Stimulated activated CD4-positive, alpha-beta T cell treated with anti-CD3 and anti-CD28 coated beads, Interleukin-12 subunit alpha, Interleukin-12 subunit beta, amount 100 ng/mL, for 24 hours (primary cell): ENCODE results near the gene KREMEN1.
"Not testable (repeated sequence)": the region's sequence is repeated elsewhere in the genome, so short reads cannot be mapped to it uniquely, and the experiment has no call there.

Experiments used
- DNase-seq, 2 experiments: peaks; one replicate each; pipeline ENCODE4 v3.0.0-alpha.2; 2020; ENCODE audit warnings: low read depth in 2 of 2

KREMEN1 gene, protein sequence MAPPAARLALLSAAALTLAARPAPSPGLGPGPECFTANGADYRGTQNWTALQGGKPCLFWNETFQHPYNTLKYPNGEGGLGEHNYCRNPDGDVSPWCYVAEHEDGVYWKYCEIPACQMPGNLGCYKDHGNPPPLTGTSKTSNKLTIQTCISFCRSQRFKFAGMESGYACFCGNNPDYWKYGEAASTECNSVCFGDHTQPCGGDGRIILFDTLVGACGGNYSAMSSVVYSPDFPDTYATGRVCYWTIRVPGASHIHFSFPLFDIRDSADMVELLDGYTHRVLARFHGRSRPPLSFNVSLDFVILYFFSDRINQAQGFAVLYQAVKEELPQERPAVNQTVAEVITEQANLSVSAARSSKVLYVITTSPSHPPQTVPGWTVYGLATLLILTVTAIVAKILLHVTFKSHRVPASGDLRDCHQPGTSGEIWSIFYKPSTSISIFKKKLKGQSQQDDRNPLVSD

DNA sequence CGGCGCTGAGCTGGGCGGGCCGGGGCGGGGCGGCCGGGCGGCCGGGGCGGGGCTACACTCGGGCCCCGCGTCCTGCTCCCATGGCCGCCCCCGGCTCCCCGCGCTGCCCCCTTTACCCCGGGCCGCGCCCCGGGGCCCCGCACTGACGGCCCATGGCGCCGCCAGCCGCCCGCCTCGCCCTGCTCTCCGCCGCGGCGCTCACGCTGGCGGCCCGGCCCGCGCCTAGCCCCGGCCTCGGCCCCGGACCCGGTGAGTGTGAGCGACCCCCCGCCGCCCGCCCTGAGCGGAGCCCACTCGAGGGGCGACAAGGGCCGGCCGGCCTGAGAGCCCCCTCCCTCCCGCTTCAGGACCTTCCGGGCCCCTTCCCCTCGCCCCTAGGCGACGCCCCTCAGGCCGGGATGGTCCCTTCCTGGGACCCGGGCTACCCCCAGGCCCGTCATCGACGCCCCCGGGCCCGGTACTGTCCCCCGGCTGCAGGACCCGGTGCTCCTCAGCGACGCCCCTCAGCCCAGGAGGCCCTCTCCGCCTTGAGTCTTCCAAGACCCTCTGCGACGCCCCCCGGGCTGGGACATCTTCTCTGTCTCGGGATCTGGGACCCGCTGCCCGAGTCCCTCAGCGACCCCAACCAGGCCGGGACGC is at the start of gene KREMEN1:
Gene KREMEN1, plus strand, starts transcription at position 57 of the 639 bp plus-strand sequence. Its CDS starts 96 bp downstream, at position 153.
- DNase-seq, result no peak

DNA sequence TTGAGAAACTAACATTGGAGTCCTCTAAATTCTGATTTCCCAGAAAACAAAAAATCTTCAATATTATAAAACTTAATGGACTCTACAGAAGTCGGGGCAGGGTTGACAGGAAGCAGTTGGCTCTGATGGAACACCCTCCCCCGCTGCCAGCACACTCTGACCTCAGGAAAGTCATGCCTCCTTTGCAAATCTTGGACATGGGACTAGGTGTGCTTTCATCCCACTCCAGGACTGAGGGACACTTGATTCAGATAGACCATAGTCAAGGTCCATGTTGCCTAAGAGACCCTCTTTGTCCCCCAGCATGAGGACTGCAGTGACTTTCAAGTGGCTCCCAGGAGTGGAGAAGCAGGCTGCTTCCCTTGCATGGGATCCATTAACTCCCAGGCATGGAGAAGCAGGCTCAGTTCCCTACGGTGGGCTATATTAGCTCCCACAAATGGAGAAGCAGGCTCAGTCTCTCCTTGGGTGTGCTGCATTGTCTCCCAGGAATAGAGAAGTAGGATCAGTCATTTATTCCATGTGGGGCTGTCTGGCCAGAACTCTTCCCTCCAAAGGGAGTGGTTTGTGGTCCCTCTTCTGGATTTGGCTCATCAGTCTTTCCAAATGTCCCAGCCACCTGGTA is 49.6 kb upstream of the KREMEN1 start:
- no peak for DNase-seq

GRCh38 chr22:29026579-29026978 is 46.3 kb upstream of the KREMEN1 start:
- no peak for DNase-seq

- no peak for DNase-seq
Measured at GRCh38 chr22:29028468-29028867, 44.4 kb upstream of the KREMEN1 start.

GRCh38 chr22:29029202-29030000 is 43.4 kb upstream of the KREMEN1 start:
- DNase-seq, result no peak

- DNase-seq, result no peak
Measured at GRCh38 chr22:29030016-29030617, 42.7 kb upstream of the KREMEN1 start.

GRCh38 chr22:29030618-29031226 is 42.1 kb upstream of the KREMEN1 start:
- DNase-seq, result no peak

DNA sequence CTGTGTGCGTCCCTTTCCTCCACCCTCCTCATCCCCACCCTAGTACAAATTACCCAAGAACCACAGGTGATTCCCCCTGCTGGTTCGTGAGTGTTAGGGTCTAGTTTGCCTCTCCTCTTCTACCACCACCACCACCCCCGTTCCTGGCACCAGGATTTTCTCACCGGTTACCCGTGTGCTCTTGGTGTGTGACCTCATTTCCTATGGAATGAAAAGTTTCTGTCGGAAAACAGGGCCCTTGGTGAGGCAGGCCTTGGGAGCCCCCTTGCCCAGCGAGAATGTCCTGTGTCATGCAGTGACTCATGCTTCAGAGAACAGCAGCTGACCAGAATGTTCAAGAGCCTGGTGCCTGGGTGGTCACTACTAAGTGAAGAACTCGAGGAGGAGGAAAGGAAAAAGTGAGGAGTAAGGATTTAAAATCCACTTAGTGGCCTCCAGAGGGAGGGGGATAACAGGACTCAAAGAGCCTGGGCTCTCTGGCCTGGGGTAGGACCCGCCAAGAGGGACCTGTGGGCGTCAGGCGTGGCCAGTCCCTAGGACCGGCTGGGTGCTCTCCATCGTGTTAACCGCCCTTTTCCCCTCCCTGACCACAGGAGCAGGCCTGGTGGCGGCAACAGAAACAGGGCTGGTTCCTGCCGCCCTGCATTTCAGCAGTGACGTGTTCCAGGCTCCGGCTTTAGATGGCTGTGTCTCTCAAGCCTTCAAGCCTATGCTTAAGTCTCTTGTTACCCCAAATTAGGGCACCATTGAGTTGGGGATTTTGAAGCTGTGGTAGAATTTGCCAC is 41.4 kb upstream of the KREMEN1 start:
- DNase-seq, result no peak

GRCh38 chr22:29032014-29032475 is 40.8 kb upstream of the KREMEN1 start:
- DNase-seq, result no peak

DNA sequence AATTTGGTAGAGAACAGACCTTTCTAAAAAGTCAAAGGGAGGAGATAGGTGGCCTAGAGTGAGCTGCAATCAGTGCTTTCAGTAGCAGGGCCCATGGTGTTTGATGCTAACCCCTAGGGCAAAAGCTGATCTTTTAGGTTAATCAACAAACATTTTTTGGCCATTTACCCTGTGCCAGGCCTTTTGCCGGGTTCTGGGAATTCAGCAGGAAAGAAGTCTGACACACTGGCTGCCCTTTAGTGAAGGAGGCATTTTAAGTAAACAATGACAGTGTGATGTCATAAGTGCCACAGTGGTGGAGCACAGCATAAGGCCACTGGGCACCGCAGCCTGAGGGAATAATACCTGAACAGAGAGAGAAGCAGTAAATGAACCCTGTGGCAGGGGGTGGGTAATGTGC is 40.3 kb upstream of the KREMEN1 start:
- DNase-seq, result no peak

DNA sequence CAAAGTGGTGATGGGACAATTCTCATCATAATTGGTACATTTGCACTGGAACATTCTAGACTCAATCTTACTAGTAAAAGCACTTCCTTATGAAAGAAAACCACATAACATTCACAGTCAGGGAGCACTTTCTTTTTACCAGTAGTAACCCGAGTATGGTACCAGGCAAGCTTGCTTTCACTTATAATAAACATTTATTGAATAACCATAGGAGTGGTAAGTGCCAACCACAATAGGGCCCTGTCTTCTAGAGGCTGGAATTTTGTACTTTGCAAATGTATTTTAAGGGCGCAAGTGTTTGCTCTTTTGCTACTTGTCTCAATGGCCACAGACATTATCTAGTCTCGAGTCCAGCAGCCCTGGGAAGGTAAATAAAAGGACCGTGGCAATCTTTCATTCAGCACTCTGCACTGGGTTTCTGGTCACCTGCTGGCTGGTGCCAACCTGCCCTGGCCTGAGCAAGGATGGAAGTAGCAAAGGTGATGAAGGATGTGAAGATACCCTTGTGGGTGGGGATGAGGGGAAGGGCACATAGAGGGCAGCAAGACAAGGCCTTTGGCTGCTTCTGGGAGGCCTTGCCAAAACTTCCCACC is 35.4 kb upstream of the KREMEN1 start:
- DNase-seq, result no peak

DNA sequence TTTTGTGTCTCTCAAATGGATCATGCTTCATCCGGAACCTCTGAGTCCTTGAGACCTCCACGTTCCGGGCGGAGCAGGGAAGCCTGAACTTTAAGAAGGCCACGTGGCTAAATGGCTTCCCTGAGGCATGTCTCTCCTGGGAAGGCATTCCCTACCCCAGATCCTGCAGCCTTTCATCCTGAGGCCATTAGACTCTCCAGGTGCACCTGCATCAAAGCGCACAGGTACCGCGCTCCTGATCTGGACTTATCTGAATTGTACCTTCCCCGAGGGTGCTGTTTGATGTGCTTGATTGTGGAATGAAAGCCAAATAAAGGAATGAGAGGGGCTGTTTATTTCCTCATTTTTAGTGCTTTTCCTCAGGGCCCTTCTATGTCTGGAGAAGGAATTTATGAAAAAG is 33.7 kb upstream of the KREMEN1 start:
- no peak for DNase-seq

GRCh38 chr22:29039684-29040083 is 33.2 kb upstream of the KREMEN1 start:
- DNase-seq, result not testable (repeated sequence)

DNA sequence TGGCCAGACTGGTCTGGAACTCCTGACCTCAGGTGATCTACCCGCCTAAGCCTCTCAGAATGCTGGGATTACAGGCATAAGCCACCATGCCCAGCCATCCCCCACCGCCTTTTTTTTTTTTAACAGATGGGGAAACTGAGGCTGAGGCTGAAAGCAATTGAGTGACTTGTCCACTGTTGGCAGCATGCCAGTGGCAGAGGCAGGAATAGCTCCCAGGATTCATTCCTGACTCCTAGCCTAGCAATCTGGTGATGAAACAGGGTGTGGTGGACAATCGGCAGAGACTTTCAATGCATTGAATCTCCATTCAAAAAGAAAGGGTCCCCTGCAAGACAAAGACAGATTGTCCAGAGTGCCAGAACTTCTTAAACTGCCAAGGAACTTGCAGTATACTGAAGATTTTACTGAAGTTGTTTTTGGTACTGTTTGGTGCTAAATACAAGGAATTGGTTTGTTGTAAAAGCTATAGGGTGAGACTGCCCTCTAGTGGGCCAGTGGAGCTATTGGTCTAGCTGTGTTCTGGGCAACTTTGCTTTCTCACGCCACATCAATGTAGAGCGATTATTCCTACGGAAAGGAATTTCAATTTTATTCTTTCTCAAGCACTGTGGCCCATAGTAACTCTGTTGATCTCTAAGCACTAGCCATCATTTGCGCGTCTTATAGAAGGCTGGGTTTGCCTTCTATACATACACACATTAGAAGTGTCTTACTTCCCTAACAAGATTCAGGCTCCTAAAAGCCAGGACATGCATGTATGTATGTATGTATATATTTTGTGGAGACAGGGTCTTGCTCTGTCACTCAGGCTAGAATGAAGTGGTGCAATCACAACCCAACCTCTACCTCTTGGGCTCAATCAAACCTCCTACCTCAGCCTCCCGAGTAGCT is 32.2 kb upstream of the KREMEN1 start:
- DNase-seq, result peak; percentile 24 to 51

- no peak for DNase-seq
Measured at GRCh38 chr22:29041408-29041807, 31.4 kb upstream of the KREMEN1 start.

- DNase-seq, result no peak
Measured at GRCh38 chr22:29043906-29044575, 28.8 kb upstream of the KREMEN1 start.

DNA sequence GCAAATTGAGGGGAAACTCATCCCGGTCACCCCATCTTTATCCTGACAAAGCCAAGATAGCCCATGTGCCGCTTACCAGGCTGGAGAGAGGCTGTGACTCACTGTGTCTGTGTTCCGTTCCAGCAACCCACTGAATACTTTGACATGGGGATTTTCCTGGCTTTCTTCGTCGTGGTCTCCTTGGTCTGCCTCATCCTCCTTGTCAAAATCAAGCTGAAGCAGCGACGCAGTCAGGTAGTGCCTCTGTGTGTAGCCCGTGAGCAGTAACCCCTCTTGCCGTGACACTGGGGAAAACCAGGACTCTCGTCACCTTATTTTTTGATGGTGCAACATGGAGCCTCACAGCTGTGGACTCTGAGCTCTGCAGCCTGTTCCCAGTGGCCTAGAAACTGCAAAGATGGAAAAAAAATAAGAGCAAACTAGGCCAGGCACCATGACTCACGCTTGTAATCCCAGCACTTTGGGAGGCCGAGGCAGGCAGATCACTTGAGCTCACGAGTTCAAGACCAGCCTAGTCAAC is 28.1 kb upstream of the KREMEN1 start:
- DNase-seq, result no peak
